Neural cell (in vitro differentiated cells): ENCODE results near the gene CCDC40.

ENCODE experiments used
- POLR2AphosphoS5 ChIP-seq: IDR thresholded peaks from 2 replicates; pipeline ENCODE4 v1.6.1; 2012
- TF ChIP-seq, protein P1 (sequence below): fragments of 450-650 bp; IDR thresholded peaks from 2 replicates; pipeline ENCODE4 v1.5.1; 2014; ENCODE audit warnings: antibody characterized with exemption, mild to moderate bottlenecking, moderate library complexity; ENCODE audit not compliant: poor library complexity, severe bottlenecking
- TF ChIP-seq, protein P2 (sequence below): IDR thresholded peaks from 2 replicates; pipeline ENCODE4 v1.6.1; 2012; ENCODE audit warnings: borderline replicate concordance

- no peak for TF ChIP-seq POLR2AphosphoS5
- TF ChIP-seq, protein P1, sequence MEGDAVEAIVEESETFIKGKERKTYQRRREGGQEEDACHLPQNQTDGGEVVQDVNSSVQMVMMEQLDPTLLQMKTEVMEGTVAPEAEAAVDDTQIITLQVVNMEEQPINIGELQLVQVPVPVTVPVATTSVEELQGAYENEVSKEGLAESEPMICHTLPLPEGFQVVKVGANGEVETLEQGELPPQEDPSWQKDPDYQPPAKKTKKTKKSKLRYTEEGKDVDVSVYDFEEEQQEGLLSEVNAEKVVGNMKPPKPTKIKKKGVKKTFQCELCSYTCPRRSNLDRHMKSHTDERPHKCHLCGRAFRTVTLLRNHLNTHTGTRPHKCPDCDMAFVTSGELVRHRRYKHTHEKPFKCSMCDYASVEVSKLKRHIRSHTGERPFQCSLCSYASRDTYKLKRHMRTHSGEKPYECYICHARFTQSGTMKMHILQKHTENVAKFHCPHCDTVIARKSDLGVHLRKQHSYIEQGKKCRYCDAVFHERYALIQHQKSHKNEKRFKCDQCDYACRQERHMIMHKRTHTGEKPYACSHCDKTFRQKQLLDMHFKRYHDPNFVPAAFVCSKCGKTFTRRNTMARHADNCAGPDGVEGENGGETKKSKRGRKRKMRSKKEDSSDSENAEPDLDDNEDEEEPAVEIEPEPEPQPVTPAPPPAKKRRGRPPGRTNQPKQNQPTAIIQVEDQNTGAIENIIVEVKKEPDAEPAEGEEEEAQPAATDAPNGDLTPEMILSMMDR = peak; percentile 77
- TF ChIP-seq, protein P2, sequence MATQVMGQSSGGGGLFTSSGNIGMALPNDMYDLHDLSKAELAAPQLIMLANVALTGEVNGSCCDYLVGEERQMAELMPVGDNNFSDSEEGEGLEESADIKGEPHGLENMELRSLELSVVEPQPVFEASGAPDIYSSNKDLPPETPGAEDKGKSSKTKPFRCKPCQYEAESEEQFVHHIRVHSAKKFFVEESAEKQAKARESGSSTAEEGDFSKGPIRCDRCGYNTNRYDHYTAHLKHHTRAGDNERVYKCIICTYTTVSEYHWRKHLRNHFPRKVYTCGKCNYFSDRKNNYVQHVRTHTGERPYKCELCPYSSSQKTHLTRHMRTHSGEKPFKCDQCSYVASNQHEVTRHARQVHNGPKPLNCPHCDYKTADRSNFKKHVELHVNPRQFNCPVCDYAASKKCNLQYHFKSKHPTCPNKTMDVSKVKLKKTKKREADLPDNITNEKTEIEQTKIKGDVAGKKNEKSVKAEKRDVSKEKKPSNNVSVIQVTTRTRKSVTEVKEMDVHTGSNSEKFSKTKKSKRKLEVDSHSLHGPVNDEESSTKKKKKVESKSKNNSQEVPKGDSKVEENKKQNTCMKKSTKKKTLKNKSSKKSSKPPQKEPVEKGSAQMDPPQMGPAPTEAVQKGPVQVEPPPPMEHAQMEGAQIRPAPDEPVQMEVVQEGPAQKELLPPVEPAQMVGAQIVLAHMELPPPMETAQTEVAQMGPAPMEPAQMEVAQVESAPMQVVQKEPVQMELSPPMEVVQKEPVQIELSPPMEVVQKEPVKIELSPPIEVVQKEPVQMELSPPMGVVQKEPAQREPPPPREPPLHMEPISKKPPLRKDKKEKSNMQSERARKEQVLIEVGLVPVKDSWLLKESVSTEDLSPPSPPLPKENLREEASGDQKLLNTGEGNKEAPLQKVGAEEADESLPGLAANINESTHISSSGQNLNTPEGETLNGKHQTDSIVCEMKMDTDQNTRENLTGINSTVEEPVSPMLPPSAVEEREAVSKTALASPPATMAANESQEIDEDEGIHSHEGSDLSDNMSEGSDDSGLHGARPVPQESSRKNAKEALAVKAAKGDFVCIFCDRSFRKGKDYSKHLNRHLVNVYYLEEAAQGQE = no peak
These were observed 30.8 kb upstream of the CCDC40 start for GRCh38 chr17:80005360-80006338.
